HEK293 (cell line): Measurements from ENCODE around the gene PKNOX1.

ENCODE experiments used
- RBAK ChIP-seq: fragments of 450-650 bp; formaldehyde crosslinking; IDR thresholded peaks from 2 replicates; pipeline ENCODE4 v1.5.1; 2016; ENCODE audit warnings: missing biosample characterization, missing genetic modification characterization
- TCF7L2 ChIP-seq: IDR thresholded peaks from 2 replicates; pipeline ENCODE4 v1.6.1; 2011; ENCODE audit warnings: low read depth, mild to moderate bottlenecking, inconsistent platforms, low read length, moderate library complexity, borderline replicate concordance
- ZBTB1 ChIP-seq: fragments of 450-650 bp; formaldehyde crosslinking; IDR thresholded peaks from 2 replicates; pipeline ENCODE4 v1.5.1; 2016; ENCODE audit warnings: missing biosample characterization, missing genetic modification characterization
- ZNF274 ChIP-seq, 2 experiments: fragments of 200-500 bp in 1 of 2; fragments of 450-650 bp in 1 of 2; sonication (Bioruptor generic) in 1 of 2; formaldehyde crosslinking in 1 of 2; IDR thresholded peaks; 2 replicates each; pipeline versions ENCODE4 v1.5.1 to v1.6.1; 2014 to 2016; ENCODE audit warnings: borderline replicate concordance in 1 of 2, inconsistent platforms in 1 of 2, low read length in 1 of 2, missing biosample characterization in 1 of 2, missing genetic modification characterization in 1 of 2
- ZNF37A ChIP-seq: fragments of 450-650 bp; IDR thresholded peaks from 2 replicates; pipeline ENCODE4 v1.5.1; 2018; ENCODE audit warnings: missing biosample characterization, missing genetic modification characterization
- ZNF777 ChIP-seq: fragments of 450-650 bp; formaldehyde crosslinking; IDR thresholded peaks from 2 replicates; pipeline ENCODE4 v1.5.1; 2017; ENCODE audit warnings: missing biosample characterization, missing genetic modification characterization, borderline replicate concordance
- TF ChIP-seq, protein P1 (sequence below): fragments of 450-650 bp; formaldehyde crosslinking; IDR thresholded peaks from 2 replicates; pipeline ENCODE4 v1.5.1; 2016; ENCODE audit warnings: missing biosample characterization, missing genetic modification characterization, low read depth
- TF ChIP-seq, protein P2 (sequence below): fragments of 450-650 bp; formaldehyde crosslinking; IDR thresholded peaks from 2 replicates; pipeline ENCODE4 v1.5.1; 2016; ENCODE audit warnings: missing biosample characterization, missing genetic modification characterization
- TF ChIP-seq, protein P3 (sequence below): sonication (generic); formaldehyde crosslinking; IDR thresholded peaks from 2 replicates; pipeline ENCODE4 v1.8.1; 2022; ENCODE audit warnings: mild to moderate bottlenecking, moderate library complexity, missing genetic modification reagents

DNA sequence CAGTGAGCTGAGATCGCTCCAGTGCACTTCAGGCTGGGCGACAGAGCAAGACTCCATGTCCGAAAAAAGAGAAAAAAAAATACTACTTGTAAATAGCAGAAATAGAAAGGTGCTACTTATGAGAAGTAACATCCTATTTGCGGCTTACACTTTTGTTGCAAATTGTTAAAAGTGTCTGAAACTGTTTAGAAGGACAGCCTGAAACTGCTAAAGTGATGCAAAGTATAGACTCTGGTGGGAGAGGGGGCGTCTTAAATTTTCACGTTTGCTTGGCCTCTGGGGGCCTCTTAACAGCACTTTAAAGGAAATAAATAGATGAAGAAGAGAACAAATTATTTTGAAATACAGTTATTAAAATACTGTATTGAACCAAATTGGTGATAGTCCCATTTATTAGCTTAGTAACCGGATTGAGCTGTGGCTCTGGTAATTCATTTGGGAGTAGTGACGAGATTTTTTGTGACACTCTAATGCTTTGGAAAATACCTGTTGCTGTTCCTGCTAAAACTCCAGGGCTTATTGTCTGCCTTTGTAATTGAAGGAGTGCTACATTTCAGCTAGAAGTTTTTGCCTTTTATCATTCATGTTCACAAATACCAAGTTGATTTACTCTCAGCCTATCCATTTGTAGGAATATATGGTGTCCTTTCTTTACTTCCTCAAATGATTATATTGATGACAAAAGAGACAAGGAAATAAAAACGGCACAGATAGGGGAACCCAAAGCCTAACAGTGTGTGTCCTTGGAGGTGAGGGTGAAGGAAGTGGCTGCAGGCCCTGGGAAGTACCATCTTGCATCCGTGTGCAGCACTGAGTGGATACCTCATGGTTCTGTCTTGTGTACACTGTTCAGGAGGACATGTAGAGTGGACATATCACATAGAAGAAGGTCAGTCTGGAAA is 6.2 kb downstream of the PKNOX1 start:
- no peak for TF ChIP-seq ZNF777
- TF ChIP-seq TCF7L2 = no peak
- TF ChIP-seq, protein P1, sequence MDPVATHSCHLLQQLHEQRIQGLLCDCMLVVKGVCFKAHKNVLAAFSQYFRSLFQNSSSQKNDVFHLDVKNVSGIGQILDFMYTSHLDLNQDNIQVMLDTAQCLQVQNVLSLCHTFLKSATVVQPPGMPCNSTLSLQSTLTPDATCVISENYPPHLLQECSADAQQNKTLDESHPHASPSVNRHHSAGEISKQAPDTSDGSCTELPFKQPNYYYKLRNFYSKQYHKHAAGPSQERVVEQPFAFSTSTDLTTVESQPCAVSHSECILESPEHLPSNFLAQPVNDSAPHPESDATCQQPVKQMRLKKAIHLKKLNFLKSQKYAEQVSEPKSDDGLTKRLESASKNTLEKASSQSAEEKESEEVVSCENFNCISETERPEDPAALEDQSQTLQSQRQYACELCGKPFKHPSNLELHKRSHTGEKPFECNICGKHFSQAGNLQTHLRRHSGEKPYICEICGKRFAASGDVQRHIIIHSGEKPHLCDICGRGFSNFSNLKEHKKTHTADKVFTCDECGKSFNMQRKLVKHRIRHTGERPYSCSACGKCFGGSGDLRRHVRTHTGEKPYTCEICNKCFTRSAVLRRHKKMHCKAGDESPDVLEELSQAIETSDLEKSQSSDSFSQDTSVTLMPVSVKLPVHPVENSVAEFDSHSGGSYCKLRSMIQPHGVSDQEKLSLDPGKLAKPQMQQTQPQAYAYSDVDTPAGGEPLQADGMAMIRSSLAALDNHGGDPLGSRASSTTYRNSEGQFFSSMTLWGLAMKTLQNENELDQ (tag by site-specific recombination) = no peak
- TF ChIP-seq ZNF274 (IDR thresholded peaks at IDR 0.05; ENCODE audit: low read length) = no peak
- TF ChIP-seq ZNF274 (tag by site-specific recombination; IDR thresholded peaks at IDR 0.05; ENCODE audit: borderline replicate concordance) = no peak
- no peak for TF ChIP-seq ZNF37A (tag by site-specific recombination)
- TF ChIP-seq, protein P2, sequence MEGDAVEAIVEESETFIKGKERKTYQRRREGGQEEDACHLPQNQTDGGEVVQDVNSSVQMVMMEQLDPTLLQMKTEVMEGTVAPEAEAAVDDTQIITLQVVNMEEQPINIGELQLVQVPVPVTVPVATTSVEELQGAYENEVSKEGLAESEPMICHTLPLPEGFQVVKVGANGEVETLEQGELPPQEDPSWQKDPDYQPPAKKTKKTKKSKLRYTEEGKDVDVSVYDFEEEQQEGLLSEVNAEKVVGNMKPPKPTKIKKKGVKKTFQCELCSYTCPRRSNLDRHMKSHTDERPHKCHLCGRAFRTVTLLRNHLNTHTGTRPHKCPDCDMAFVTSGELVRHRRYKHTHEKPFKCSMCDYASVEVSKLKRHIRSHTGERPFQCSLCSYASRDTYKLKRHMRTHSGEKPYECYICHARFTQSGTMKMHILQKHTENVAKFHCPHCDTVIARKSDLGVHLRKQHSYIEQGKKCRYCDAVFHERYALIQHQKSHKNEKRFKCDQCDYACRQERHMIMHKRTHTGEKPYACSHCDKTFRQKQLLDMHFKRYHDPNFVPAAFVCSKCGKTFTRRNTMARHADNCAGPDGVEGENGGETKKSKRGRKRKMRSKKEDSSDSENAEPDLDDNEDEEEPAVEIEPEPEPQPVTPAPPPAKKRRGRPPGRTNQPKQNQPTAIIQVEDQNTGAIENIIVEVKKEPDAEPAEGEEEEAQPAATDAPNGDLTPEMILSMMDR = no peak
- TF ChIP-seq ZBTB1 = no peak
- no peak for TF ChIP-seq RBAK (tag by site-specific recombination)
- TF ChIP-seq, protein P3, sequence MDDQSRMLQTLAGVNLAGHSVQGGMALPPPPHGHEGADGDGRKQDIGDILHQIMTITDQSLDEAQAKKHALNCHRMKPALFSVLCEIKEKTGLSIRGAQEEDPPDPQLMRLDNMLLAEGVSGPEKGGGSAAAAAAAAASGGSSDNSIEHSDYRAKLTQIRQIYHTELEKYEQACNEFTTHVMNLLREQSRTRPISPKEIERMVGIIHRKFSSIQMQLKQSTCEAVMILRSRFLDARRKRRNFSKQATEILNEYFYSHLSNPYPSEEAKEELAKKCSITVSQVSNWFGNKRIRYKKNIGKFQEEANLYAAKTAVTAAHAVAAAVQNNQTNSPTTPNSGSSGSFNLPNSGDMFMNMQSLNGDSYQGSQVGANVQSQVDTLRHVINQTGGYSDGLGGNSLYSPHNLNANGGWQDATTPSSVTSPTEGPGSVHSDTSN (CRISPR knock-in tag) = no peak
